ENCODE data around the gene ASPRV1.

DNA sequence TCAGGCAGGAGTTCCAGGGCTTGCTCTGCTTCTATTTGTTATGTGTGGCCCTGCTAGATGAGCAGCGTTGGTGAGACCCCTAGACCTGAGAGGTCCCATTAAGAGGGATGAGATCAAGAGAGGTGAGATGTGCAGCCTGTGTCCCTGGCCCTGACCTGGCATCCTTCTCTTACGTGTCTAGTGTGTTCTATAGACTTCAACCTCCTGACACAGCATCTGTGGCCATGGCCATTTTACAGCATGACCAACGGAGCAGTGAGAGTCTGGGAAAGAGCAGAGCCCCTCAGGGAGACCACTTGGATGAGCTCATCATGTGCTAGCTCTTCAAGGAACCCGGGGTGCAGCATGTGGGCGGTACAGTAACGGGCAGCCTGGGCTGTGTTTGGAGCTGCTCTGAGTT, 32.7 kb upstream of the ASPRV1 start:
- TF ChIP-seq, protein P1, sequence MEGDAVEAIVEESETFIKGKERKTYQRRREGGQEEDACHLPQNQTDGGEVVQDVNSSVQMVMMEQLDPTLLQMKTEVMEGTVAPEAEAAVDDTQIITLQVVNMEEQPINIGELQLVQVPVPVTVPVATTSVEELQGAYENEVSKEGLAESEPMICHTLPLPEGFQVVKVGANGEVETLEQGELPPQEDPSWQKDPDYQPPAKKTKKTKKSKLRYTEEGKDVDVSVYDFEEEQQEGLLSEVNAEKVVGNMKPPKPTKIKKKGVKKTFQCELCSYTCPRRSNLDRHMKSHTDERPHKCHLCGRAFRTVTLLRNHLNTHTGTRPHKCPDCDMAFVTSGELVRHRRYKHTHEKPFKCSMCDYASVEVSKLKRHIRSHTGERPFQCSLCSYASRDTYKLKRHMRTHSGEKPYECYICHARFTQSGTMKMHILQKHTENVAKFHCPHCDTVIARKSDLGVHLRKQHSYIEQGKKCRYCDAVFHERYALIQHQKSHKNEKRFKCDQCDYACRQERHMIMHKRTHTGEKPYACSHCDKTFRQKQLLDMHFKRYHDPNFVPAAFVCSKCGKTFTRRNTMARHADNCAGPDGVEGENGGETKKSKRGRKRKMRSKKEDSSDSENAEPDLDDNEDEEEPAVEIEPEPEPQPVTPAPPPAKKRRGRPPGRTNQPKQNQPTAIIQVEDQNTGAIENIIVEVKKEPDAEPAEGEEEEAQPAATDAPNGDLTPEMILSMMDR (optimal IDR thresholded peaks at IDR 0.05 in 1 of 3, IDR thresholded peaks at IDR 0.05 in 1 of 3, conservative IDR thresholded peaks at IDR 0.05 in 1 of 3; ENCODE audit: extremely low read depth in 1 of 3, insufficient read depth in 2 of 3, low read length in 3 of 3), result no peak
- TF ChIP-seq EZH2 (IDR thresholded peaks at IDR 0.05; ENCODE audit: low read length), result no peak
